Adrenal gland (tissue), 5 donors: ENCODE measurements around the gene DMBX1.

Experiments
- CTCF ChIP-seq, 6 experiments: fragments of 450-650 bp in 4 of 6; fragments of 200-600 bp in 2 of 6; sonication (generic) in 1 of 6; IDR thresholded peaks; 1 replicate in 5 of 6; 2 replicates in 1 of 6; pipeline versions ENCODE4 v1.5.1 to v1.8.0; 2016 to 2021; ENCODE audit warnings: antibody characterized with exemption in 6 of 6, mild to moderate bottlenecking in 2 of 6, moderate library complexity in 1 of 6
- POLR2A ChIP-seq, 2 donors: fragments of 450-650 bp; IDR thresholded peaks; one replicate each; pipeline ENCODE4 v1.6.1; 2017; ENCODE audit warnings: antibody characterized with exemption in 2 of 2, mild to moderate bottlenecking in 2 of 2, moderate library complexity in 1 of 2
- donor health status: DM: no; HTN: no; CAD: no.

DNA sequence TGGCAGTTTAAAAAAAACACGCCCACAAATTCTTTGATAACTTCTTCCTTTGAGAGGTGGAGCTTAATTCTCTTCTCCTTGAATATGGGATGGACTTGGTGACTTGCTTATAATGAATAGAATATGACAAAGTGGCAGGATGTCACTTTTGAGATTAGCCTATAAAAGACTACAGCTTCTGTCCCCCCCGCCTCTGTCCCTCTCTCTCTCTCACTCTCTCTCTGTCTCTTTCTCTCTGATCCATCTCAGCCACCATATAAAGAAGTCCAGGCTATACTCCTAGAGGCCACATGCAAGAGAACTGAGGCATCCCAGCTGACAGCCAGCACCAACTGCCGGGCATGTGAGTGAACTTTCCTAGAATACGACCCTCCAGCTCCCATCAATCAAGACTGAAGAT is 7.7 kb upstream of the DMBX1 start:
- TF ChIP-seq CTCF (IDR thresholded peaks at IDR 0.05) (no peak), POLR2A (IDR thresholded peaks at IDR 0.05) (no peak)
